HepG2 (cell line): ENCODE data around the gene KIF13A. TPM values are rescaled to one million over a fixed set of nuclear protein-coding genes. Genes with fewer than 3 reads are reported as not detected.

Experiments
- ATAC-seq: fragments of 200-7000 bp; cut with Tn5 transposase; 3 replicates; pipeline ENCODE4 v1.9.1; 2020; ENCODE audit warnings: mild to moderate bottlenecking, moderate library complexity
- BruUV-seq: library from RNA; stranded (reverse); fragments of 400-500 nt; replicated peaks from 2 replicates; lab custom pipeline; 2021; lab: Mats Ljungman, UMichigan
- CTCF ChIA-PET: fragments of 300-600 bp; formaldehyde crosslinking; extraction: SDS; loops from one replicate; lab custom pipeline; 2021; ENCODE audit warnings: low total read pairs, inconsistent platforms, low intra/inter-chr PET ratio; lab: Yijun Ruan, JAX
- POLR2A ChIA-PET: fragments of 350-600 bp; sonication (Branson Sonifier 250); formaldehyde crosslinking; loops from one replicate; lab custom pipeline; 2020; ENCODE audit warnings: antibody characterized with exemption, inconsistent platforms; lab: Yijun Ruan, JAX
- DNase-seq: peaks from one replicate; pipeline ENCODE4 v3.0.0-alpha.2; 2015; ENCODE audit warnings: low spot score
- FAIRE-seq: peaks from 3 replicates; lab custom pipeline; 2011; peaks lifted over from hg19 to GRCh38; lab: Jason Lieb, UNC
- H2AFZ ChIP-seq: one replicate; pipeline ENCODE4 v1.6.1; 2011; ENCODE audit warnings: low read length, inconsistent platforms
- H3K27ac ChIP-seq: fragments of 300-600 bp; 3 replicates; pipeline ENCODE4 v1.8.0; 2011; ENCODE audit warnings: mixed run types, mild to moderate bottlenecking, mixed read lengths, low read length, inconsistent platforms; ENCODE audit not compliant: insufficient read depth; ENCODE audit errors: extremely low read length
- H3K27me3 ChIP-seq, 2 experiments: fragments of 200-600 bp in 1 of 2; 2 replicates in 1 of 2; 3 replicates in 1 of 2; pipeline versions ENCODE4 v1.6.0 to v1.8.0; 2011; ENCODE audit warnings: low read length in 2 of 2, mild to moderate bottlenecking in 2 of 2, moderate library complexity in 2 of 2, inconsistent platforms in 1 of 2; ENCODE audit not compliant: insufficient read depth in 2 of 2, control insufficient read depth in 1 of 2
- H3K36me3 ChIP-seq, 2 experiments: fragments of 200-600 bp in 1 of 2; replicated peaks in 1 of 2; 2 replicates in 1 of 2; 3 replicates in 1 of 2; pipeline versions ENCODE4 v1.5.1 to v1.8.0; 2011; ENCODE audit warnings: low read length in 2 of 2, inconsistent platforms in 1 of 2; ENCODE audit not compliant: insufficient read depth in 2 of 2, control insufficient read depth in 1 of 2
- H3K4me1 ChIP-seq: 2 replicates; pipeline ENCODE4 v1.5.1; 2012; ENCODE audit warnings: low read length, inconsistent platforms; ENCODE audit not compliant: insufficient read depth
- H3K4me2 ChIP-seq: 2 replicates; pipeline ENCODE4 v1.6.0; 2011; ENCODE audit warnings: low read depth, low read length, inconsistent platforms
- H3K4me3 ChIP-seq, 3 experiments: fragments of 200-600 bp in 1 of 3; sonication (generic), shearing (Covaris generic) in 1 of 3; replicated peaks in 1 of 3; 2 replicates each; pipeline ENCODE4 v1.5.1; 2011 to 2016; ENCODE audit warnings: low read length in 3 of 3, inconsistent platforms in 2 of 3, low read depth in 2 of 3, mild to moderate bottlenecking in 2 of 3, control low read depth in 1 of 3, mixed read lengths in 1 of 3; ENCODE audit not compliant: insufficient read depth in 1 of 3
- H3K79me2 ChIP-seq: one replicate; pipeline ENCODE4 v1.6.1; 2011; ENCODE audit warnings: low read length, inconsistent platforms; ENCODE audit not compliant: insufficient read depth
- H3K9ac ChIP-seq: 2 replicates; pipeline ENCODE4 v1.6.0; 2011; ENCODE audit warnings: mild to moderate bottlenecking, low read depth, low read length, inconsistent platforms; ENCODE audit not compliant: insufficient read depth
- H3K9me3 ChIP-seq: 2 replicates; pipeline ENCODE4 v1.5.1; 2012; ENCODE audit warnings: mild to moderate bottlenecking, low read length
- H4K20me1 ChIP-seq: 2 replicates; pipeline ENCODE4 v1.6.0; 2011; ENCODE audit warnings: inconsistent platforms, mild to moderate bottlenecking, low read length, moderate library complexity; ENCODE audit not compliant: insufficient read depth
- CAMTA2 ChIP-seq: sonication (generic); formaldehyde crosslinking; IDR thresholded peaks from 2 replicates; pipeline ENCODE4 v1.4.0; 2020; ENCODE audit warnings: mild to moderate bottlenecking, missing genetic modification reagents, borderline replicate concordance
- CC2D1A ChIP-seq: sonication (generic); formaldehyde crosslinking; IDR thresholded peaks from 2 replicates; pipeline ENCODE4 v1.8.1; 2023; ENCODE audit warnings: mild to moderate bottlenecking, missing genetic modification reagents
- HINFP ChIP-seq: sonication (generic); formaldehyde crosslinking; IDR thresholded peaks from 2 replicates; pipeline ENCODE4 v1.4.0; 2020; ENCODE audit warnings: low read depth, mild to moderate bottlenecking, missing genetic modification reagents
- PBX2 ChIP-seq: IDR thresholded peaks from 2 replicates; pipeline ENCODE4 v1.6.1; 2016; ENCODE audit warnings: control low read depth
- RFX5 ChIP-seq: IDR thresholded peaks from 2 replicates; pipeline ENCODE4 v1.6.1; 2011; ENCODE audit warnings: low read depth, low read length, improper control_type of control experiment
- SATB2 ChIP-seq: sonication (generic); formaldehyde crosslinking; IDR thresholded peaks from 2 replicates; pipeline ENCODE4 v1.5.0; 2020; ENCODE audit warnings: missing genetic modification reagents
- SSRP1 ChIP-seq: IDR thresholded peaks from 2 replicates; pipeline ENCODE4 v1.6.1; 2016; ENCODE audit warnings: control low read depth
- TRAFD1 ChIP-seq: sonication (generic); formaldehyde crosslinking; IDR thresholded peaks from 2 replicates; pipeline ENCODE4 v1.5.1; 2020; ENCODE audit warnings: missing genetic modification reagents, mild to moderate bottlenecking, borderline replicate concordance
- ZNF691 ChIP-seq: sonication (generic); formaldehyde crosslinking; IDR thresholded peaks from 2 replicates; pipeline ENCODE4 v1.4.0; 2020; ENCODE audit warnings: missing genetic modification reagents, low read depth, mild to moderate bottlenecking, borderline replicate concordance
- ZNF792 ChIP-seq: IDR thresholded peaks from 2 replicates; pipeline ENCODE4 v1.6.1; 2016
- ZSCAN31 ChIP-seq: sonication (generic); formaldehyde crosslinking; IDR thresholded peaks from 2 replicates; pipeline ENCODE4 v1.5.0; 2020; ENCODE audit warnings: low read depth, mild to moderate bottlenecking, missing genetic modification reagents
- WGBS: methylation state at CpG from one replicate; pipeline ENCODE4 v1.1.6; 2017; ENCODE audit warnings: low lambda C conversion rate; 5-methylcytosine and 5-hydroxymethylcytosine counted together
- in situ Hi-C: cut with HindIII; loops from 2 replicates; pipeline ENCODE4 v1.10.0; 2017; ENCODE audit warnings: low pct_unique_long_range_greater_than_20kb; ENCODE audit not compliant: extremely low pct_ligation_motif_present
- intact Hi-C: fragments of 100-400 bp; cut with micrococcal nuclease; formaldehyde crosslinking; loops from one replicate; pipeline ENCODE4 v1.10.0; 2022; ENCODE audit not compliant: unreplicated experiment
- polyA plus RNA-seq, 8 experiments: library from polyadenylated mRNA; depleted of rRNA in 3 of 8; stranded (reverse) in 7 of 8; unstranded in 1 of 8; fragments of >200 nt; fragmentation: Illumina TruSeq in 4 of 8; extraction: Trizol in 4 of 8; gene quantifications; 2 replicates each; pipeline versions ENCODE4 v1.2.1 to v1.2.3, GENCODE V29; 2011 to 2016; ENCODE audit warnings: low read depth in 4 of 8, missing spikeins in 1 of 8, mixed read lengths in 1 of 8; ENCODE audit not compliant: insufficient read depth in 1 of 8
- total RNA-seq, 5 experiments: library from RNA; depleted of rRNA; stranded (reverse); fragments of >200 nt; fragmentation: Illumina TruSeq; extraction: Trizol; gene quantifications; 2 replicates each; pipeline ENCODE4 v1.2.3, GENCODE V29; 2016; ENCODE audit warnings: low read depth in 1 of 5

Gene KIF13A
- total and polyA plus RNA-seq, 2 of the 13 experiments (the other 11 are each of a cell fraction or from before 2014, with no cell fraction given), result 21.1 to 37.2 TPM

GRCh38 chr6:17865798-17866725, 121.4 kb downstream of the KIF13A start (continued):
- TF ChIP-seq CAMTA2 (CRISPR knock-in tag) (no peak), RFX5 (no peak), ZNF691 (CRISPR knock-in tag) (no peak), CC2D1A (CRISPR knock-in tag) (no peak), SSRP1 (CRISPR knock-in tag) (no peak), ZSCAN31 (CRISPR knock-in tag) (no peak), PBX2 (CRISPR knock-in tag) (no peak)

GRCh38 chr6:17865243-17865642, 122.2 kb downstream of the KIF13A start:
- BruUV-seq, result no TSS peak
- Histone ChIP-seq H3K9ac (no peak overlapping the region), H3K79me2 (no peaks in the 10 kb centered on the region), H3K4me1 (peaks cover 20% of the 10 kb centered on the region), H3K27ac (no peak overlapping the region), H3K9me3 (no peaks in the 10 kb centered on the region), H4K20me1 (no peaks in the 10 kb centered on the region), H3K36me3 (peaks cover 0 to 3% of the 10 kb centered on the region in 2 experiments; a peak in 1 of 5 replicates), H3K27me3 (no peaks in the 10 kb centered on the region), H3K4me3 (no peak overlapping the region), H2AFZ (no peak overlapping the region), H3K4me2 (no peak overlapping the region)
- in situ Hi-C loops (no loop called here), intact Hi-C loops (loop anchor here (5.0 kb wide), 1 partner anchor 67 kb away; no protein-coding TSS in a partner anchor)
- CTCF ChIA-PET, result no interaction called here
- DNase-seq (no peak), ATAC-seq (no peak), FAIRE-seq (no peak)
- POLR2A ChIA-PET, result no interaction called here
- WGBS, result 92% methylated on average over 2 of the region's 2 CpGs
- TF ChIP-seq ZNF792 (CRISPR knock-in tag), result 0 out of 2 replicates have a peak, but pooled peaks have one; percentile 3
- no peak for TF ChIP-seq TRAFD1 (CRISPR knock-in tag)
- no peak for TF ChIP-seq HINFP (CRISPR knock-in tag)
- no peak for TF ChIP-seq SATB2 (CRISPR knock-in tag)
